H9 (cell line): ENCODE measurements around the gene IL1RAP. TPM values are rescaled to one million over a fixed set of nuclear protein-coding genes. Genes with fewer than 3 reads are reported as not detected.

Experiments
- DNase-seq: peaks from one replicate; pipeline ENCODE4 v3.0.0-alpha.2; 2017
- H2AFZ ChIP-seq: one replicate; pipeline ENCODE4 v1.6.1; 2013; ENCODE audit warnings: mild to moderate bottlenecking, low read length, control low read depth, moderate library complexity
- H2AK5ac ChIP-seq: 2 replicates; pipeline ENCODE4 v1.6.1; 2013; ENCODE audit warnings: low read length, control low read depth, mixed read lengths; ENCODE audit not compliant: insufficient read length
- H2BK120ac ChIP-seq: one replicate; pipeline ENCODE4 v1.6.1; 2013; ENCODE audit warnings: low read depth, mild to moderate bottlenecking, low read length, control low read depth, inconsistent platforms; ENCODE audit not compliant: poor library complexity, severe bottlenecking
- H2BK12ac ChIP-seq: 2 replicates; pipeline ENCODE4 v1.6.1; 2013; ENCODE audit warnings: low read length, control low read depth, mixed read lengths, low read depth; ENCODE audit not compliant: insufficient read length
- H2BK15ac ChIP-seq: 2 replicates; pipeline ENCODE4 v1.6.1; 2013; ENCODE audit warnings: low read depth, low read length, control low read depth
- H2BK20ac ChIP-seq: one replicate; pipeline ENCODE4 v1.6.1; 2013; ENCODE audit warnings: low read depth, mild to moderate bottlenecking, low read length, control low read depth, inconsistent platforms; ENCODE audit not compliant: poor library complexity, severe bottlenecking
- H2BK5ac ChIP-seq: 2 replicates; pipeline ENCODE4 v1.6.1; 2013; ENCODE audit warnings: low read length, control low read depth, mixed read lengths; ENCODE audit not compliant: insufficient read length
- H3K14ac ChIP-seq: 2 replicates; pipeline ENCODE4 v1.6.1; 2013; ENCODE audit warnings: low read length, control low read depth; ENCODE audit not compliant: insufficient read depth
- H3K18ac ChIP-seq: 2 replicates; pipeline ENCODE4 v1.6.1; 2013; ENCODE audit warnings: low read depth, mild to moderate bottlenecking, mixed read lengths, low read length, control low read depth; ENCODE audit not compliant: insufficient read length
- H3K23ac ChIP-seq: 2 replicates; pipeline ENCODE4 v1.6.1; 2013; ENCODE audit warnings: low read length, control low read depth, mixed read lengths, low read depth; ENCODE audit not compliant: insufficient read length
- H3K23me2 ChIP-seq: 2 replicates; pipeline ENCODE4 v1.6.1; 2013; ENCODE audit warnings: low read depth, mild to moderate bottlenecking, mixed read lengths, low read length, control low read depth; ENCODE audit not compliant: insufficient read length, poor library complexity, severe bottlenecking
- H3K27ac ChIP-seq: 2 replicates; pipeline ENCODE4 v1.5.1; 2013; ENCODE audit warnings: low read length, control low read depth, mixed read lengths, low read depth; ENCODE audit not compliant: insufficient read length
- H3K27me3 ChIP-seq: 2 replicates; pipeline ENCODE4 v1.6.1; 2013; ENCODE audit warnings: low read length, control low read depth, inconsistent platforms; ENCODE audit not compliant: insufficient read depth
- H3K4ac ChIP-seq: 2 replicates; pipeline ENCODE4 v1.6.1; 2013; ENCODE audit warnings: low read depth, mild to moderate bottlenecking, control low read depth, inconsistent platforms, low read length, moderate library complexity
- H3K4me1 ChIP-seq: 2 replicates; pipeline ENCODE4 v1.6.1; 2013; ENCODE audit warnings: low read length, control low read depth, inconsistent platforms; ENCODE audit not compliant: insufficient read depth
- H3K4me2 ChIP-seq: 2 replicates; pipeline ENCODE4 v1.6.1; 2013; ENCODE audit warnings: low read length, control low read depth, mixed read lengths; ENCODE audit not compliant: insufficient read length, insufficient read depth
- H3K56ac ChIP-seq: 2 replicates; pipeline ENCODE4 v1.6.1; 2013; ENCODE audit warnings: low read depth, mild to moderate bottlenecking, mixed read lengths, low read length, control low read depth; ENCODE audit not compliant: insufficient read length
- H3K79me1 ChIP-seq: 2 replicates; pipeline ENCODE4 v1.6.1; 2013; ENCODE audit warnings: low read depth, mild to moderate bottlenecking, moderate library complexity, low read length, control low read depth, inconsistent platforms; ENCODE audit not compliant: insufficient read depth, poor library complexity, severe bottlenecking
- H3K79me2 ChIP-seq: 2 replicates; pipeline ENCODE4 v1.6.1; 2013; ENCODE audit warnings: low read length, control low read depth, inconsistent platforms; ENCODE audit not compliant: insufficient read depth
- H3K9ac ChIP-seq: 2 replicates; pipeline ENCODE4 v1.6.1; 2013; ENCODE audit warnings: low read length, control low read depth, mixed read lengths; ENCODE audit not compliant: insufficient read length; ENCODE audit errors: extremely low read depth
- H3K9me3 ChIP-seq: one replicate; pipeline ENCODE4 v1.6.1; 2013; ENCODE audit warnings: low read depth, low read length, inconsistent platforms; ENCODE audit not compliant: control insufficient read depth
- H3T11ph ChIP-seq: one replicate; pipeline ENCODE4 v1.6.1; 2013; ENCODE audit warnings: mild to moderate bottlenecking, low read length, control low read depth, inconsistent platforms
- H4K20me1 ChIP-seq: one replicate; pipeline ENCODE4 v1.6.1; 2013; ENCODE audit not compliant: control insufficient read depth, insufficient read length, insufficient read depth
- H4K5ac ChIP-seq: 2 replicates; pipeline ENCODE4 v1.6.1; 2013; ENCODE audit warnings: low read depth, mild to moderate bottlenecking, mixed read lengths, low read length, control low read depth; ENCODE audit not compliant: insufficient read length
- H4K8ac ChIP-seq: replicated peaks from 2 replicates; pipeline ENCODE4 v1.6.1; 2013; ENCODE audit warnings: low read length, control low read depth, mixed read lengths, low read depth; ENCODE audit not compliant: insufficient read length
- H4K91ac ChIP-seq: 2 replicates; pipeline ENCODE4 v1.6.1; 2013; ENCODE audit warnings: low read depth, mild to moderate bottlenecking, moderate library complexity, mixed read lengths, low read length, control low read depth; ENCODE audit not compliant: insufficient read length
- H3K27ac Mint-ChIP-seq, 3 experiments: 2 replicates in 2 of 3; 3 replicates in 1 of 3; pipeline ENCODE4 v1.8.0; 2020 to 2021; ENCODE audit warnings: mixed read lengths in 3 of 3, mild to moderate bottlenecking in 1 of 3, moderate library complexity in 1 of 3
- H3K27me3 Mint-ChIP-seq: 2 replicates; pipeline ENCODE4 v1.8.0; 2021; ENCODE audit warnings: low read depth, mild to moderate bottlenecking, moderate library complexity, mixed read lengths
- H3K36me3 Mint-ChIP-seq, 3 experiments: 2 replicates in 2 of 3; 3 replicates in 1 of 3; pipeline ENCODE4 v1.8.0; 2020 to 2021; ENCODE audit warnings: low read depth in 3 of 3, mixed read lengths in 3 of 3; ENCODE audit not compliant: insufficient read depth in 1 of 3
- H3K4me1 Mint-ChIP-seq, 2 experiments: 2 replicates each; pipeline ENCODE4 v1.8.0; 2020; ENCODE audit warnings: mixed read lengths in 2 of 2
- H3K4me3 Mint-ChIP-seq, 2 experiments: 2 replicates in 1 of 2; 3 replicates in 1 of 2; pipeline ENCODE4 v1.8.0; 2020 to 2021; ENCODE audit warnings: mild to moderate bottlenecking in 2 of 2, mixed read lengths in 2 of 2, moderate library complexity in 1 of 2
- H3K9me3 Mint-ChIP-seq, 2 experiments: 2 replicates in 1 of 2; 3 replicates in 1 of 2; pipeline ENCODE4 v1.8.0; 2020; ENCODE audit warnings: mild to moderate bottlenecking in 2 of 2, mixed read lengths in 2 of 2, moderate library complexity in 1 of 2
- CTCF ChIP-seq: fragments of 200-600 bp; sonication (generic); conservative IDR thresholded peaks from 3 replicates; pipeline ENCODE4 v1.8.0; 2021; ENCODE audit warnings: antibody characterized with exemption, mild to moderate bottlenecking
- WGBS: extraction: QIAGEN DNeasy Blood & Tissue Kit; methylation state at CpG from one replicate; pipeline ENCODE4 v1.1.7; 2013; ENCODE audit warnings: missing lambda C conversion rate, low lambda C conversion rate, mixed read lengths; ENCODE audit not compliant: insufficient read length; ENCODE audit errors: extremely low coverage; 5-methylcytosine and 5-hydroxymethylcytosine counted together
- total RNA-seq: library from RNA; stranded (reverse); gene quantifications from 2 replicates; pipeline ENCODE4 v1.2.1, GENCODE V29; 2021

Gene IL1RAP
- total RNA-seq, 1 experiment from 2014 or later, result 4.6 TPM

DNA sequence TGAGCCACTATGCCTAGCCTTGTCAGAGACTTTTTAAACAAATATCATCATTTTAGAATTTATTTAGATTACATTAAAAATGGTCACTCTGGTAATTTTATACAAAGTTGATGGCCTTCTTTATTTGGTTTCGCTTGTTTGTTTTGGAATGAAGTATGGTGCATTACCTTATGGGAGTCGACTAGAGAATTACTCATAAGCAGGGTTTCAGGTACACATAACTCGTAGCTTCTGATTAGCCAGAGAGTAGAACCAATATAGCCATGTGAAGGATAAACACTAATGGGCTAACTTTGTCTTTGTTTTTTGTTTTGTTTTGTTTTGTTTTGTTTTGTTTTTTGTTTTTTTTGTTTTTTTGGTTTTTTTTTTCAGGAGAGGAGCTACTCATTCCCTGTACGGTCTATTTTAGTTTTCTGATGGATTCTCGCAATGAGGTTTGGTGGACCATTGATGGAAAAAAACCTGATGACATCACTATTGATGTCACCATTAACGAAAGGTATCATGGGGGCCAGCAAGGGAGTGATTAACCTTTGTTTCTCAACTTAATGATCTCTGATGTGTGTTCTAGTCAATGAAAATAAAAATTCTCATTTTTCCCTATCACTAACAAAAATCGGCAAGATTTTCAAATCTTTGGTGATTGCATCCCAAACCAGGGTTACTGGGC lies 113.2 kb downstream of the IL1RAP start:
- Histone ChIP-seq H4K8ac (no peak overlapping the region), H4K20me1 (no peaks in the 10 kb centered on the region), H3K18ac (no peak overlapping the region), H3K23ac (no peak overlapping the region), H2AK5ac (no peak overlapping the region), H2BK12ac (no peak overlapping the region), H3K4me2 (no peak overlapping the region), H3K23me2 (no peaks in the 10 kb centered on the region), H2BK15ac (no peak overlapping the region), H3K79me1 (no peaks in the 10 kb centered on the region), H3T11ph (no peak overlapping the region), H3K4me1 (no peaks in the 10 kb centered on the region), H3K14ac (no peak overlapping the region), H2BK5ac (no peak overlapping the region), H4K91ac (no peak overlapping the region), H2BK20ac (no peak overlapping the region), H3K27me3 (no peaks in the 10 kb centered on the region), H3K4ac (no peak overlapping the region), H2BK120ac (no peak overlapping the region), H3K79me2 (no peaks in the 10 kb centered on the region), H4K5ac (no peak overlapping the region), H3K9ac (no peak overlapping the region), H2AFZ (no peak overlapping the region), H3K27ac (no peak overlapping the region), H3K56ac (no peak overlapping the region), H3K9me3 (no peaks in the 10 kb centered on the region)
- no peaks in the 10 kb centered on the region for H3K27me3 Mint-ChIP-seq
- DNase-seq, result no peak
- no peaks in the 10 kb centered on the region for H3K9me3 Mint-ChIP-seq
- H3K27ac Mint-ChIP-seq, result no peak overlapping the region
- H3K4me3 Mint-ChIP-seq, result no peak overlapping the region
- peaks cover 2 to 4% of the 10 kb centered on the region in 2 experiments; a peak in 3 of 4 replicates for H3K4me1 Mint-ChIP-seq
- no peak for TF ChIP-seq CTCF
- WGBS, result no CpG with 5 or more reads among the region's 7 CpGs
- H3K36me3 Mint-ChIP-seq, result no peaks in the 10 kb centered on the region; a peak in 1 of 7 replicates
